NCI-H446 (cell line): ENCODE data around the gene SLC26A9.

ENCODE experiments used
- DNase-seq, 2 experiments: peaks; one replicate each; lab custom pipeline; 2025; lab: John Stamatoyannopoulos, UW

The SLC26A9 gene

GRCh38 chr1:205973377-205974232 lies 30.3 kb upstream of the SLC26A9 start:
- DNase-seq, result no peak

GRCh38 chr1:205972491-205973168 lies 29.4 kb upstream of the SLC26A9 start:
- DNase-seq, result no peak

GRCh38 chr1:205972081-205972480 lies 28.8 kb upstream of the SLC26A9 start:
- DNase-seq, result no peak

- DNase-seq, result no peak
Observed at GRCh38 chr1:205971082-205971481, 27.8 kb upstream of the SLC26A9 start.

GRCh38 chr1:205970486-205970885 lies 27.2 kb upstream of the SLC26A9 start:
- no peak for DNase-seq

GRCh38 chr1:205969229-205969628 lies 26.0 kb upstream of the SLC26A9 start:
- DNase-seq, result no peak

- no peak for DNase-seq
Observed at GRCh38 chr1:205967554-205968335, 24.5 kb upstream of the SLC26A9 start.

- DNase-seq, result no peak
Observed at GRCh38 chr1:205965036-205965884, 22.0 kb upstream of the SLC26A9 start.

- DNase-seq, result no peak
Observed at GRCh38 chr1:205963352-205964155, 20.3 kb upstream of the SLC26A9 start.

- DNase-seq, result no peak
Observed at GRCh38 chr1:205962821-205963221, 19.6 kb upstream of the SLC26A9 start.

- DNase-seq, result no peak
Observed at GRCh38 chr1:205961991-205962820, 18.9 kb upstream of the SLC26A9 start.

- no peak for DNase-seq
Observed at GRCh38 chr1:205961405-205961804, 18.1 kb upstream of the SLC26A9 start.

GRCh38 chr1:205959789-205960188 lies 16.5 kb upstream of the SLC26A9 start:
- DNase-seq, result no peak

GRCh38 chr1:205955499-205955898 lies 12.2 kb upstream of the SLC26A9 start:
- DNase-seq, result no peak

GRCh38 chr1:205954819-205955404 lies 11.7 kb upstream of the SLC26A9 start:
- no peak for DNase-seq

GRCh38 chr1:205951746-205952145 lies 8.5 kb upstream of the SLC26A9 start:
- DNase-seq, result no peak

- DNase-seq, result no peak
Observed at GRCh38 chr1:205950826-205951549, 7.7 kb upstream of the SLC26A9 start.

- peak in 1 of 2 experiments; percentile 54 for DNase-seq
Observed at GRCh38 chr1:205950280-205950679, 7.0 kb upstream of the SLC26A9 start.

GRCh38 chr1:205949753-205950152 lies 6.5 kb upstream of the SLC26A9 start:
- DNase-seq, result no peak
